Fibroblast of pulmonary artery (primary cell): ENCODE measurements around the gene CCDC85A.

Experiments used
- DNase-seq: peaks from one replicate; pipeline ENCODE4 v3.0.0-alpha.2; 2010; ENCODE audit warnings: low read depth
- H3K4me3 ChIP-seq: replicated peaks from 2 replicates; pipeline ENCODE4 v1.5.1; 2011; ENCODE audit warnings: low read depth, mild to moderate bottlenecking, control low read depth, low read length, moderate library complexity
- CTCF ChIP-seq: IDR thresholded peaks from 2 replicates; pipeline ENCODE4 v1.5.1; 2011; ENCODE audit warnings: mild to moderate bottlenecking, control low read depth, low read length, inconsistent platforms; ENCODE audit errors: missing control alignments

CCDC85A gene

GRCh38 chr2:56337342-56337741 lies 153.6 kb downstream of the CCDC85A start:
- TF ChIP-seq CTCF: no peak
- no peak overlapping the region for H3K4me3 ChIP-seq
- DNase-seq: no peak

GRCh38 chr2:56338232-56338631 lies 154.4 kb downstream of the CCDC85A start:
- H3K4me3 ChIP-seq: no peak overlapping the region
- DNase-seq: no peak
- no peak for TF ChIP-seq CTCF

GRCh38 chr2:56344771-56345170 lies 161.0 kb downstream of the CCDC85A start:
- no peak for DNase-seq
- H3K4me3 ChIP-seq: no peak overlapping the region
- no peak for TF ChIP-seq CTCF

GRCh38 chr2:56347881-56348280 lies 164.1 kb downstream of the CCDC85A start:
- no peak overlapping the region for H3K4me3 ChIP-seq
- TF ChIP-seq CTCF: no peak
- no peak for DNase-seq

GRCh38 chr2:56348392-56349210 lies 164.8 kb downstream of the CCDC85A start:
- no peak for TF ChIP-seq CTCF
- DNase-seq: no peak
- no peak overlapping the region for H3K4me3 ChIP-seq

- no peak overlapping the region for H3K4me3 ChIP-seq
- DNase-seq: no peak
- no peak for TF ChIP-seq CTCF
Observed at GRCh38 chr2:56357655-56358295, 174.0 kb downstream of the CCDC85A start.
